ENCODE results near the gene GAL3ST2. TPM values are rescaled to one million over a fixed set of nuclear protein-coding genes. Genes with fewer than 3 reads are reported as not detected.

The GAL3ST2 gene
- polyA plus RNA-seq, 1 experiment: not detected

- H3K36me3 ChIP-seq (ENCODE audit: control insufficient read depth, insufficient read depth, low read length): peaks cover 5% of the 10 kb centered on the region
- TF ChIP-seq CTCF (IDR thresholded peaks at IDR 0.05; ENCODE audit: insufficient read depth, low read depth, low read length): no peak
- H3K4me3 ChIP-seq (ENCODE audit: low read depth, low read length): peak within 1 kb of the TSS; percentile 82
- ChIA-PET POLR2A (no interaction called here), CTCF (interaction anchor here (0.7 to 2.8 kb wide), 8 partner anchors 9 to 144 kb away, joined by 3 to 15 read pairs (median 6); partner anchors contain the start of gene ING5)
- DNase-seq (ENCODE audit: low read depth): peak; percentile 11
- H3K27me3 ChIP-seq (ENCODE audit: control insufficient read depth, insufficient read depth, low read length): no peaks in the 10 kb centered on the region
These were observed 42.0 kb upstream of the GAL3ST2 start, which contains the start of gene D2HGDH for GRCh38 chr2:241734467-241735208. D2HGDH (plus strand) TSS chr2:241734630; CDS start chr2:241735225, 595 bp downstream.

DNA sequence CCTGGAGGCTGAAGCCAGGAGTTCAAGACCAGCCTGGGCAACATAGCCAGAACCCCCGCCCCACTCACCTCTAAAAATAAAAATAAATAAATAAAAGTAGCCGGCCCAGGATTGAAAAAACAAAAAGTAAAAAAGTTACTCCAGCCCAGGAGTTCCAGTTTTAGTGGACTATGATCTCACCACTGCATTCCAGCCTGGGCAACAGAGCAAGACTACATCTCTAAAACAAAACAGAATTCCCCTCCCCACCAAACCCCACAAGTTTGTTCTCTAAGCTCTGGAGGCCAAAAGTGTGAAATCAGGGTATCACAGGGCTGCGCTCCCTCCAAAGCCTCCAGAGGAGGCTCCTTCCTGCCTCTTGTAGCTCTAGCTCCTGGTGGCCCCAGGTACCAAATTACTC, 40.5 kb upstream of the GAL3ST2 start:
- POLR2A ChIA-PET: no interaction called here
- no peak for DNase-seq (ENCODE audit: low read depth)
- CTCF ChIA-PET: interaction anchor here (1.5 kb wide), 1 partner anchor 142 kb away, joined by 3 read pairs; no protein-coding TSS in a partner anchor
- Histone ChIP-seq H3K36me3 (ENCODE audit: control insufficient read depth, insufficient read depth, low read length) (peaks cover 10% of the 10 kb centered on the region), H3K4me3 (ENCODE audit: low read depth, low read length) (no peak overlapping the region), H3K27me3 (ENCODE audit: control insufficient read depth, insufficient read depth, low read length) (no peaks in the 10 kb centered on the region)
- no peak for TF ChIP-seq CTCF (IDR thresholded peaks at IDR 0.05; ENCODE audit: insufficient read depth, low read depth, low read length)

DNA sequence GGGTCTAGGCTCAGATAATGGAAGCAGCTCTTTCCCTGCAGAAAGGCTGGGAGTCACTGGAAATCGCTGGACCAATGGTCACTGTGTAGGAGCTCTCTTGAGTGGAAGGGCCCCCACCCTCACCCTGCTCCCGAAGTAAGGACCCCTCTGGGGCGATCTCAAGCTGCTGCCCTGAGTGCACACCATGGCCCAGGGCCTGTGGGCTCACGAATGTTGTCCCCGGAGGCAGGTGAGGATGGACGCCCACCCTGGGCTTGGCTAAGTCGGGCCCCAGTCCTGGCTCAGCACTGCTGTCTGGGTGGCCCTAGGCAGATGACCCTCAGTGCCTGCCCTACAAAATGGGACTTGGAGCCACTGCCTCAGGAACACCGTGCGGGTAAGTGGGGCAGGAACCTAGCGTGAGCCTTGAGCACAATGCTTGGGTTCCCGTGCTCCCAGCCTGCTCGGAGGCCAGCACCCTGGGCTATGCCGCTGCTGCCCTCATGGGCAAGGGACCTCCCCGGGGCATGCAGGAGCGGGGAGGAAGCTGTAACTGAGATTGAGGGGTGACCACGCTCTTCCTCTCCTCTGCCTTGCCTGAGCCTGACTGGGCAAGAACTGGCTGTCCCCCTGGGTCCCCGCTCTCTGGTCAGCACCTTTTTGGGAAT, 38.5 kb upstream of the GAL3ST2 start:
- no peaks in the 10 kb centered on the region for H3K27me3 ChIP-seq (ENCODE audit: control insufficient read depth, insufficient read depth, low read length)
- ChIA-PET POLR2A (no interaction called here), CTCF (no interaction called here)
- H3K4me3 ChIP-seq (ENCODE audit: low read depth, low read length): no peak overlapping the region
- no peak for TF ChIP-seq CTCF (IDR thresholded peaks at IDR 0.05; ENCODE audit: insufficient read depth, low read depth, low read length)
- no peak for DNase-seq (ENCODE audit: low read depth)
- H3K36me3 ChIP-seq (ENCODE audit: control insufficient read depth, insufficient read depth, low read length): peaks cover 12% of the 10 kb centered on the region

DNA sequence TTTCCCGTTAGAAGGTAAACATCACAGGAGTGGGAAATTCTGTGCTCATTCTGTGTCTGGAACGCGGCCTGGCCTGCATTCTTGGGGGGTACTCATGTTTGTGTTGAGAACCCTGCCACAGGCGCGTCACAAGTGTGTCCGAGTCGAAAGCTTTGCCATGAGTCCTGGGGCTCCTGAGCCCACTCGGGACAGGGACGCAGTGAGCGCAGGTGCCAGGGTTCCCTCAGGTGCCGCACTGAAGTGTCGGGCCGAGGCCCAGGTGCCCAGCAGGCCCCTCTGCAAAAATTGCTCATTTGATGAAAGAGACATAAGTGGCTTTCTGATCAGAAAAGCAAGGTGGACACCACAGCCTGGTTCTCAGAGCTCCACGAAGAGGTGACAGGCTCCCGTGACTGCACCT, 37.4 kb upstream of the GAL3ST2 start:
- no peak for TF ChIP-seq CTCF (IDR thresholded peaks at IDR 0.05; ENCODE audit: insufficient read depth, low read depth, low read length)
- CTCF ChIA-PET: interaction anchor here (1.3 kb wide), 1 partner anchor 19 kb away, joined by 3 read pairs; no protein-coding TSS in a partner anchor
- peaks cover 14% of the 10 kb centered on the region for H3K36me3 ChIP-seq (ENCODE audit: control insufficient read depth, insufficient read depth, low read length)
- no peaks in the 10 kb centered on the region for H3K27me3 ChIP-seq (ENCODE audit: control insufficient read depth, insufficient read depth, low read length)
- H3K4me3 ChIP-seq (ENCODE audit: low read depth, low read length): no peak overlapping the region
- DNase-seq (ENCODE audit: low read depth): no peak
- POLR2A ChIA-PET: no interaction called here

DNA sequence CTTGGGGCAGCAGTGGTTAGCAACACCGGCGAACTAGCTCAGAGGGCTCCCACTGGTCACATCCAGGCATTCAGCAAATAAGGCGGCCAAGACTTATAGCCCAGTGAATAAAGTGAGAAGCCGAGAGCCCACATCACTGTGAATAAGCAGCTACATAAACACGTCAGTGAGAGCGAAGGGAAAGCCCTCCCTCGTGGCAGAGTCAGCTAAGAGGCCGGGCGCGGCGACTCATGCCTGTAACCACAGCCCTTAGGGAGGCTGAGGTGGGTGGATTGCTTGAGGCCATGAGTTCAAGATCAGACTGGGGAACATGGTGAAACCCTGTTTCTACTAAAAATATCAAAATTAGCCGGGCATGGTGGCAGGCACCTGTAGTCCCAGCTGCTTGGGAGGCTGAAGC, 37.0 kb upstream of the GAL3ST2 start:
- H3K4me3 ChIP-seq (ENCODE audit: low read depth, low read length): no peak overlapping the region
- no peaks in the 10 kb centered on the region for H3K27me3 ChIP-seq (ENCODE audit: control insufficient read depth, insufficient read depth, low read length)
- H3K36me3 ChIP-seq (ENCODE audit: control insufficient read depth, insufficient read depth, low read length): peaks cover 15% of the 10 kb centered on the region
- TF ChIP-seq CTCF (IDR thresholded peaks at IDR 0.05; ENCODE audit: insufficient read depth, low read depth, low read length): no peak
- CTCF ChIA-PET: interaction anchor here (1.3 kb wide), 1 partner anchor 19 kb away, joined by 3 read pairs; no protein-coding TSS in a partner anchor
- no peak for DNase-seq (ENCODE audit: low read depth)
- POLR2A ChIA-PET: no interaction called here

All from BJ (cell line).